Endometrium (tissue), 2 donors: Measurements from ENCODE around the gene HSP90AB1.

Experiments used
- FAIRE-seq: peaks from 2 replicates; lab custom pipeline; 2012; peaks lifted over from hg19 to GRCh38; lab: Jason Lieb, UNC
- donor health status: control.
- donor health status: control.

Gene HSP90AB1

DNA sequence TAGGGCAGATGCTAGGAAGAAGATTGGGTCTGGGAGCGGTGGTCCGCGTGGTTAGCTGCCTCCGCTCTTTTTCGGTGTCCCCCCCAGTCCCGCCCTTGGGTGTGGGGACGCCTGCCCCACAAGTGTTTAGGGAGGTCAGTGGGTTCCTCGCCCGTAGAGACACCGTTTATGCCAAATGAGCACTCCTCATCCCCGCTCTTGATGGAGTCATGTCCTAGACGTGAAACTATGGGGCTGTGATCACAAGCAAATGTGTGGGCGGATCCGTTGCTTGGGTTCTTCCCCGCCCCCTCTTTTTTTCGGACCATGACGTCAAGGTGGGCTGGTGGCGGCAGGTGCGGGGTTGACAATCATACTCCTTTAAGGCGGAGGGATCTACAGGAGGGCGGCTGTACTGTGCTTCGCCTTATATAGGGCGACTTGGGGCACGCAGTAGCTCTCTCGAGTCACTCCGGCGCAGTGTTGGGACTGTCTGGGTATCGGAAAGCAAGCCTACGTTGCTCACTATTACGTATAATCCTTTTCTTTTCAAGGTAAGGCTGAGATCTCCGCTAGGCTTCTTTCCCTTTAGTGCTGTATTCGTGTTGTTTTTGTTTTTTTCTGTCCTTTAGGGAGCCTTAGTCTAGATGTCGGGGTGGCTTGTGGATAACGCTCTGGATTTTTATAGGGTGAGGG lies at the start of gene HSP90AB1:
Gene HSP90AB1 (plus strand): TSS at position 439 of the 675 bp plus-strand sequence. CDS start 1,529 bp downstream, outside the sequence.
- no peak for FAIRE-seq

DNA sequence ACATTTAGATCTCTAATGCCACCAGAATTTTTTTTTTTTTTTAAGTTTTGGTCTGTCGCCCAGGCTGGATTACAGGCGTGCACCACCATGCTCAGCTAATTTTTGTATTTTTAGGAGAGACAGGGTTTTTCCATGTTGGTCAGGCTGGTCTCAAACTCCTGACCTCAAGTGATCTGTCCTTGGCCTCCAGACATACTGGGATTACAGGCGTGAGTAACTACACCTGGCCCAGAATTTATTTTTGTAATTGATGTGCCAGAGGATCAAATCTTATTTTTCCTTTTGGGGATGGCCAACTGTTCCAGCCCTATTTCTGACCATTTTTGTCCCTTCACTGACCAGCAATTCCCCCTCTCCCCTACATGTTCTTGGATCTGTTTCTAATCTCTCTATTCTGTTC lies 48.2 kb upstream of the HSP90AB1 start:
- FAIRE-seq, result no peak

DNA sequence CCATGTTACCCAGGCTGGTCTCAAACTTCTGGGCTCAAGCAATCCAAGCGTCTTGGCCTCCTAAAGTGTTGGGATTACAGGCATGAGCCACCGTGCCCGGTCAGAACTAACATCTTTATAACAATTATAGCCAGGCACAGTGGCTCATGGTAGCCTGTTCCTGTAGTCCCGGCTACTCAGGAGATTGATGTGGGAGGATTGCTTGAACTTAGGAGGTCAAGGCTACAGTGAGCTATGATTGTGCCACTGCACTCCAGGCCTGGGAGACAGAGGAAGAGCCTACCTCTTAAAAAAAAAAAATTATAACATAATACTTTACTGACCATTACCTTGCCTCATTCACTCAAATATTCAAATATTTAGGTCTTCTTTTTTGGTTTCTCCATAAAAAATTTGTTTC lies 47.0 kb upstream of the HSP90AB1 start:
- no peak for FAIRE-seq

DNA sequence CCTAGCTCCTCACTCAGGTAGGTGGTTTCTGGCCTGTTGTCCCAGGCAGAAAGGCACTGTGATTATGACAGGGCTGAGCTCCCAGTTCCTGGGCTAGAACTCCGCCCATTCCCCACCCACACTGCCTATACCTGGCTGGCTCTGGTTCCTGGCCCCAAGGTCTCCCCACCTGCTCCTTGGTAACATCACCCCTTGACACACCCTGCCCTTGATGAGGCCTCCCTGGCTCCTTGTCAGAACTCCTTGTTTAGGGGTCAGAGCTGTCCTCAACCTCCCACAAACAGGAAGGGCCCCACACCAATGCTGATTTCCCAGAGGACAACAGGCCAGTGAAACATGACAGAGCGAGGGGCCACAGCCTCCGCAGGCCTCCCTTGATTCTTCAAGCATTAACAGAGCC lies 45.7 kb upstream of the HSP90AB1 start:
- FAIRE-seq, result no peak

DNA sequence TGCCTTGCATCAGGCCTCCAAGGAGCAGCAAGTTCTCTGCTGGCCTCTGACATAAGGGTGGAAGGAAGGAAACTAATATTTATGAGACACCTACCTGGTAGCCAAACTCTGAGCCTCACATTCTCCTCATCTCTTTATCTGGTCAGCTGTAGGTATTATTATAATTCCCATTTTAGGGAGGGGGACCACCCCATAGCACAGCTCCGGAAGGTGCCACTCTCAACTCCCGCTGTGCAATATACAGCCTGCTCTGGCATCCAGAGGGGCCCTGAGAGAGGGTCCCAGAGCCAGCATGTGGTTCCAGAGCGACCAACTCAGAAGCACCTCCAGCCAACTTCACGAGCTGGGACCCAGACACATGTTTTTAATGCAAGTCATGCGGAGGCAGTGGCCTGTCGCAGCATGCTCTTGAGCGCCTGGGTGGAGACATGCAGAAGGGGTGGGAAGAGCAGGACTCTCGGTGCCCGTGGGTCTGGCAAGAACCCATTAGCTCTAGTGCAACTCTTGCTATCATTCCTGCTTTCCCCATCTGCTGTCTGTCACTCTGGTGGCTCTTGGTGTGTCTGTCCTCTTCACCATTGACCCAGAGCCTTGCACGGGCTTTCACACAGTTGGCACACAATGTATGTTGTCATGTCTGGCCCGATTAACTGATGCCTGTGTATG lies 45.1 kb upstream of the HSP90AB1 start:
- FAIRE-seq, result no peak

DNA sequence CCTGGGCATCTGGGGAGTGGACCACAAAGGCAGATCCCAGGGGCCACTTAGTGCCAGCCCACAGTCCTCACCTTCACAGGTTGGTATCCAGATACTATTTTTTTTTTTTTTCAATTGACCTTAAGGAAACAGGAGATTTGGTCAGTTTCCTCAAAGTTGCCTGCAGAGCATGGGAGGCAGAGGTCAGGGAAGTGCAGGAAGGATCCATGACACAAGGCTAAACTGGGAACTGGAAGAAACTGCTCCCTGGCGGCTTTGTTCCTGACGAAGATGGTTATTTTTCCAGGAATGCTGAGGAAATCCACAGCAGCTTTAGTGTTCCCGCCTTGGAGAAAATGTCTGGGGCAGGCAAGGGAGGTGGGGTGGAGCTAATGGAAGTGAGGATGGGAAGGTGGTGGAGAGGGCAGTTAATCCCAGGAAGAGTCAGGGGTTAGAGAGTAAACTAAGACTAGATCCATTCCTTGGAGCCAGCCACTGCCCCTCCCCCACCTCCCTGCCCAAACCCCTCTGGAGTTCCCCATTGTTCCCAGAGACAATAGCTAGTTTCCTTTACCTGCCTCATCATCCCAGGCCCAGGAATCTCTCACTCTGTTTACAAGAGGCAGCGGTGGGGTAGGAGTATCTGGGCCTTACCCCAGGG lies 44.4 kb upstream of the HSP90AB1 start:
- no peak for FAIRE-seq

DNA sequence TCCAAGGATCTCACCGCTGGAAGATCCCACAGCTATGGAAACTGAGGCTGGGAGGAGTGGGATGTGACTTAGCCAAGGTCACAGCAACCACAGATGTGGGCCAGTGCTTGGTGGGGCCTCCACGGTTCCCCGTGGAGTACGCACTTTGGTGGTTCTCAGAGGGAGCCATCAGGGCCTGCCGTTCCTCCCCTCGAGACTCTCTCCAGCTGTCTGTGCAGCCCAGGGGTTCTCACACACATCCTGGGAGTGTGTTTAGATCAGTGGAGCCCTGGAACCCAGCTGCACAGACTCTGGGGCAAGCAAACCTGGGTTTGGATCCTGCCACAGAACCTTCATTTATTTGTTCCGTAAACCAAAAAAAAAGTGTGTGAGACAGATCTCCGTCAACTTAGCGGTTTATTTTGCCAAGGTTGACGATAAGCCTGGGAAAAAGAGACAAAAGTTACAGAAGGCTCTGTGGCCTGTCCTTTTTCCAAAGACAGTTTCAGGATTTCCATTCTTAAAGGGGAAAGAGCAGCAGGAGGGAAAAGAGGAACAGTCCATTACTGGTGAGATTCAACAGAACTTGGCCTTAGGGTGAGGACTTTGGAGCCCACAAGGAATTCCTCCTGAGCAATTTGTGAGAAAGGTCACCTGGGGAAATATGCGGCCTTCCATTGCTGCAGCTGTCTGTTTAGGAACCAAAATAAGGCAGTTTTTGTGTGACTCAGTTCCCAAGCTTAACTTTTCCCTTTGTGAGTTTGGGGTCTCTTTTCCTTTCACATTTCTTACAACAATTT lies 43.7 kb upstream of the HSP90AB1 start:
- FAIRE-seq, result no peak

DNA sequence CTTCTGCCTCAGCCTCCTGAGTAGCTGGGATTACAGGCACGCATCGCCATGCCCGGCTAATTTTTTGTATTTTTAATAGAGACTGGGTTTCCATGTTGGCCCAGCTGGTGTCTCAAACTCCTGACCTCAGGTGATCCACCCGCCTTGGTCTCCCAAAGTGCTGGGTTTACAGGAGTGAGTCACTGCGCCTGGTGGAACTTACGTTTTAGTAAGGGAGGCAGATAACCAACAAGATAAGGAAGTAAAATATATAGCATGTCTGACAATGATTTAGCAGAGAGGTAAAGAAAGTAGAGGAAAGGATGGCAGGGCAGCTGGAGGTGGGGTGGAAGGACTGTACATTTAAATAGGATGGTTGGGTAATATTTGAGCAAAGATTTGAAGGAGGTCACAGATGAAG lies 42.9 kb upstream of the HSP90AB1 start:
- no peak for FAIRE-seq

DNA sequence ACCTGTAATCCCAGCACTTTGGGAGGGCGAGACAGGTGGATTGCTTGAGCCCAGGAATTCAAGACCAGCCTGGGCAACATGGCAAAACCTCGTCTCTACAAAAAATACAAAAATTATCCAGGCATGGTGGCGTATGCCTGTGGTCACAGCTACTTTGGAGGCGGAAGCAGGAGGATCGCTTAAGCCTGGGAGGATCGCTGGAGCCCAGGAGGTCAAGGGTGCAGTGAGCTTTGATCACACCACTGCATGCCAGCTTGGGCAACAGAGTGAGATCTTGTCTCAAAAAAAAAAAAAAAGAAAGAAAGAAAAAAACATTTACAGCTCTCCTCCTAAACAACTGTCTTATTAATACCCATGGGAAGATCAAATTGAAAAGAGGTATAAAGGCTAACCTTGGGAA lies 38.9 kb upstream of the HSP90AB1 start:
- FAIRE-seq, result no peak

DNA sequence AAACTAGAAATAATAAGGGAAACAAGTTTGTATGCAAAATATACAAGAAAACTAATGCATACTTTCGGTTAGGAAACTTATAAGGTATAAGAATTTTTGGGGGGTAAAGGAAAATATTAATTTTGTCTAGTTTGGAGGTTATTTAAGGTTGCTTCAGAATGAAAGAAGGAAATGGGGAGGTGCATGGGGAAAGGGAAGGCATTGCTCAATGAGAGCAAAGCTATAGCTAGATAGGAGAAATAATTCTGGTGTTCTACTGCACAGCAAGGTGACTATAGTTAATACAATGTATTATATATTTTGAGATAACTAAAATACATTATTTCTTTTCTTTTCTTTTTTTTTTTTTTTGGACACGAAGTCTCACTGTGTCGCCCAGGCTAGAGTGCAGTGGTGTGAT lies 35.6 kb upstream of the HSP90AB1 start:
- no peak for FAIRE-seq

DNA sequence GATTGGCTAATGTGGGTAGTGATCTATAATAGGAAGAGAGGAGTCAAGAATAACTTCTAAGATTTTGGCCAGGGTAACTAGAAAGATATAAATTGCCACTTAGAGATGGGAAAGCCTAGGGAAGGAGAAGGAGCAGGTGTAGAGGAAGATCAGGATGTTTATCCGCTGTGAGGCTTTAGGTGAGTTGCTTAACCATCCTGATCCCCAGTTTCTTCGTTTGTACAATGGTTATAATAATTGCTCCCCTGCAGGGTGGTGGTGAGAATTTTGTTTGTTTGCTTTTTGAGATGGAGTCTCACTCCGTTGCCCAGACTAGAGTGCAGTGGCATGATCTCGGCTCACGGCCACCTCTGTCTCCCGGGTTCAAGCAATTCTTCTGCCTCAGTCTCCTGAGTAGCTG lies 32.6 kb upstream of the HSP90AB1 start:
- no peak for FAIRE-seq

DNA sequence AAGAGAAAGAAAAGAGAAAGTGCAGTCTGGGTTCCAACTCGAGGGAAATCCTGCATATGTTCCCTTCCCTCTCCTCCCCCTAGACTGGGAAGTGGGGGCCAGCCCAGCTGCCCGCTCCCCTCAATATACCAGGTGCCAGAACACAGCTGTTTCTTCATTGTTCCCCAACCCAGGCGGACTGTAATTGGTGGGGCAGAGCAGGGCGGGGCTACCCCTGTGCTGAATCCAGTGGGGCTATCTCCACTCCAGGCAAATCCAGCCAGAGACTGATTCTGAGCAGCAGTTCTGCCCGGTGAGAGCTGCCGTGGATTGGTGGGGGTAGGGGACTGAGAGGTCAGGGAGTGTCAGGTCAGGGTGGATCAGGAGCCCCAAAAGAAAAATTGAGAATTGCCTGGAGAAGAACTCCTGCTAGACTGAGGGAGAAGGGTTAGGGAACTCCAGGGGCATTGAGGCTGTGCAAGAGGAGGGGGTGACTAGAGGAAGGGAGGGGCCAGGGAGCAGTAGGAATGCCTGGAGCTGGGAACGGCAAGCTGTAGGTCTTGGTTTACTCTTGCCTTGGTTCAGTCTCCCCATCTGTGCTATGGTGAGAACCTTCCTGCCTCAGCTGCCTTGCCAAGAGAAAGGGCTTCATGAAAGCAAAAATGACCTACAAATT lies 30.1 kb upstream of the HSP90AB1 start, which contains the start of gene MYMX:
Gene MYMX (plus strand): TSS at position 250 of the 655 bp plus-strand sequence. CDS start 546 bp downstream, outside the sequence.
- no peak for FAIRE-seq

DNA sequence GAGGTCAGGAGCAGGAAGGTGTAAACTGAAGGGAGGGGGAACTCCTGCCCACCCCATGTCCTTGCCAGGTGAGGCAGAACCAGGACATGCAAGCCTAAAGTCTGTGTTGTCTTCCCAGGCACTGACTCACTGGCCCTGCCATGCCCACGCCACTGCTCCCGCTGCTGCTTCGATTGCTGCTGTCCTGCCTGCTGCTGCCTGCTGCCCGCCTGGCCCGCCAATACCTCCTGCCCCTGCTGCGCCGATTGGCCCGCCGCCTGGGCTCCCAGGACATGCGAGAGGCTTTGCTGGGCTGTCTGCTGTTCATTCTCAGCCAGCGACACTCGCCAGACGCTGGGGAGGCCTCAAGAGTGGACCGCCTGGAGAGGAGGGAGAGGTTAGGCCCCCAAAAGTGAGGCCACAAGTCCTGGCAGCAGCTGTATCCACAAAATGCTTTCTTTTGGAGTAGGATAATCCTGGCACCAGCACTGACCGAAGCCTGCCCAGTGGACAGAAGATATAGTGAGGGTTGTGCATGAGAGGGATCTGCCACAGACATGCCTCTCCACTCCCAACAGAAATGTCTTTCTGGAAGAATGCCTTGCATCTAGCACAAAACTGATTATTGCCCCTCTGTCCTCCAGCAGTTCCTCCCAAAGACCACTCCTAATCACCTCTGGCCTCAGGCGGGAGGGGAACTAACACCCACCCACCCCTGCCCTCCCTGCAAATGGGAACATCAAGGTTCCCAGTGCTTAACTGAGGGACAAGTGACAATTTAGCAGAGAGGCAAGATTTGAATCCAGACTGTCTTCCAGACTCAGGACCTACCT lies 29.4 kb upstream of the HSP90AB1 start:
- FAIRE-seq, result no peak

DNA sequence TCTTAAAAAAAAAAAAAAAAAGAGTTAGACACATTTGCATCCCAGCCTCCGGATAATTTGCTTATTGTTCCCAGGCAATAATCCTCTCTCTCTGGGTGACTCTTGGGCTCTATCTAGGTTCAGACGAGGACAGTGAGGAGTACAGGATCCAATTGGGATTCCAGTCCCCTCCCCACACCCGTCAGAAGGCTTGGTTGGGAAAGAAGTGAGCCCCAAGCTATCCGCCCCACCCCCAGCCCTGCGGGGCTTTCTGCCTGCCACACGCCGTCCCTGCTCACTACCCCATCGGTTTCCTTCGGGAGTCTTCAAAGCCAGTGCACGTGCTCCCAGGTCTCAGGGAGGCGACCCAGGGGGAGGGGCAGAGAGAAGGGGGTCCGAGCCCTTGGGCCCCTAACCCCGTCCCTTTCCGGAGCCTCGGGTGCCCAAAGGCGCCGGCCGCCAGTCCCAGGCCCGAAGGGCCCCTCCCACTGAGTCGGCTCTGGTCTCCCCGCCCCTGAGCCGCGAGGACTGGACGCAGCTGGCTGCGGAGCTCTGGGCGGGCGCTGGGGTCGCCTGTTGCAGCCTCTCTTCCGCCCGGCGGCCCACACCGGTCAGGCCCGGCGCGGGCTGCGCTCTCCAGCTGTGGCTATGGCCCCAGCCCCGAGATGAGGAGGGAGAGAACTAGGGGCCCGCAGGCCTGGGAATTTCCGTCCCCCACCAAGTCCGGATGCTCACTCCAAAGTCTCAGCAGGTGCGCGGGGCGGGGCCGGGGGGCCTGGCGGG lies 27.7 kb upstream of the HSP90AB1 start:
- no peak for FAIRE-seq

DNA sequence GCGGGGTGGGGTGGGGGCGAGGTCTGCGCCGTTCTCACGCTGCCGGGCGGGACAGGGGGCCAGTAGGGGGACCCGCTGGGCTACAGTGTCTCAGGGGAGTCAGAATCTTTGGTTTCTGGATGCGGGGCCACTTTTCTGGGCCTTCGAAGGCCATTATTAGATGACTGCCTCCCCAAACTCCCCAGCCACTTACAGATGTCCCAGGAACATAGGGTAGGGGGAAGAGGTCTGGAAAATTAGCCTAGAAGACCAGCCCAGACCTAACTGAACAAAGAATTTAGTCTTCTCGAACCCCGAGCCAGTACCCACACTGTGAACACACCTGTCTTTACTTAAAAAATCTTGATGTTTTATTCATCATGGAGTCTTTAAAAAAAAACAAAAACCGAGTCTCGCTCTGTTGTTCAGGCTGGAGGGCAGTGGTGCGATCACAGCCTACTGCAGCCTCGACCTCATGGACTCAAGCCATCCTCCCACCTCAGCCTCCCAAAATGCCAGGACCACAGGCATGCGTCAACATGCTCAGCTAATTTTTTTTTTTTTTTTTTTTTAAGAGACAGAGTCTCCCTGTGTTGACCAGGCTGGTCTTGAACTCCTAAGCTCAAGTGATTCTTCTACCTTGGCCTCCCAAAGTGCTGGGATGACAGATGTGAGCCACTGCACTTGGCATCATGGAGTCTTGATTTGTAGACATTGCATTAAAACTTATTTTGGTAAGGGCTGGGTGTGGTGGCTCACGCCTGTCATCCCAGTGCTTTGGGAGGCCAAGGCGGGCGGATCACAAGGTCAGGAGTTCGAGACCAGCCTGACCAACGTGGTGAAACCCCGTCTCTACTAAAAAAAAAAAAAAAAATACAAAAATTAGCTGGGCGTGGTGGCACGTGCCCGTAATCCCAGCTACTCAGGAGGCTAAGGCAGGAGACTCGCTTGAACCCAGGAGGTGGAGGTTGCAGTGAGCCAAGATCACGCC lies 26.8 kb upstream of the HSP90AB1 start:
- no peak for FAIRE-seq

DNA sequence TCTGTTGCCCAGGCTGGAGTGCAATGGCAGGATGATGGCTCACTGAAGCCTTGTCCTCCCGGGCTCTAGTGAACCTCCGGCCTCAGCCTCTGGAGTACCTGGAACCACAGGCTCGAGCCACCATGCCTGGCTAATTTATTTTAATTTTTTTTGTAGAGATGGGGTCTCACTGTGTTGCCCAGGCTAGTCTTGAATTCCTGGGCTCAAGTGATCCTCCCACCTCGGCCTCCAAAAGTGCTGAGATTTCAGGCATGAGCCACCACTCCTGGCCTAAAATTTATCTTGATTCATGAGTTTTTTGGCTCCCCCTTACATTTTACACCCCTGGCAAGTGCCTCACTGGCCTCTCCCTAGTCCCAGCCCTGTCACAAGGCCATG lies 26.0 kb upstream of the HSP90AB1 start:
- FAIRE-seq, result no peak

DNA sequence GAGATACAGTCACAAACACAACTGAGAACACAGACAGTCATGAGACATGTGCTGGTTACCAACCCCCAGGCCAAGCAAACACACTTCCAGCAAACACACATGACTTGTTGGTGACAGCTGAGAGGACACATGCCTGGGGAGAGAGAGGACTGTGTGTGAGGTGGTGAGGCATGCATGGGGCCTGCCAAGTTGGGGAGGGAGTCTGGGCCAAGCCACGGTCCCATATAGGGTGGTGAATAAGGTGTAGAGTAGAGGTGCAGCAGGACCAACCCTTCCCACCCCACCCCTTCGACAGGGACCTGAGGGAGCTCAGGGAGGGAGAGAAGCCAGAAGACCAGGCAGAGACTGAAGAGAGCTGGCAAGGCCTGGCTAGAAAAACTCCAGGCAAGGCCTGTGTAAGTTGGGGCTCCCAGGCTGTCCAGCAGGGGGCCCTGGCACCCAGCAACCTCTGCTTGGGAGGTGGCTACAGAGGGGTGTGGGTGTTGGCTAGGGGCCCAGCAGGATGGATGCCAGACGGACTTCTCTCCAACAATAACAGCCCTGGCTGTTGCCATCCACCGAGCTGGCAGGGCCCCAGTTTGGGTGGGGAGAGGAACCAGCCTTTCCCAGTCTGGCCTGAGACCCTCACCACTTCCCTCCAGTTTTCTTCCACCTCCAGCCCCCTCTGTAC lies 25.5 kb upstream of the HSP90AB1 start:
- FAIRE-seq, result no peak

DNA sequence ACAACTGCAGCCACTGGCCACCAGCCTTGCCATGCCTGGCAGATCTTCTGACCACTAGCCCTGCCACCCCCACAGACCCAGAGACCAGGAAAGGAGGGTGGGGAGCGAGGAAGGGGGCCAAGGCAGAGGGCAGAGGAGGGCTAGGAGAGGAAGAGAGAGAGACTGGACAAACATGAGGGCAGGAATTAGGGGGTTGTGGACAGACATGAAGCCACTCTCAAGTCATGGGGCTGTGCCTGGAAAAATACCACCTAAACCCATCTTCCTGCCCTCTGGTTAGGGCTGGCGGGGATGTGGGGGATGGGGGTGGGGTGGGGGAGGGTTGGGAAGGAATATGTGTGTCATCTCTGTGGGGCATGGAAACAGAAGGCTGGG lies 25.0 kb upstream of the HSP90AB1 start:
- no peak for FAIRE-seq
